AG04449 (cell line): ENCODE data around the gene HEPACAM2.

Experiments used
- CTCF ChIA-PET: fragments of 350-600 bp; formaldehyde crosslinking; extraction: SDS; loops from one replicate; lab custom pipeline; 2021; ENCODE audit warnings: antibody characterized with exemption; lab: Yijun Ruan, JAX
- POLR2A ChIA-PET: fragments of 400-600, 350-600 bp; formaldehyde crosslinking; extraction: SDS; loops from one replicate; lab custom pipeline; 2020; ENCODE audit warnings: antibody characterized with exemption, inconsistent platforms; lab: Yijun Ruan, JAX
- DNase-seq: peaks from one replicate; pipeline ENCODE4 v3.0.0-alpha.2; 2010; ENCODE audit warnings: low read depth, low spot score
- H3K4me3 ChIP-seq: 2 replicates; pipeline ENCODE4 v1.5.1; 2011; ENCODE audit warnings: low read depth, mild to moderate bottlenecking, control low read depth, low read length
- CTCF ChIP-seq: IDR thresholded peaks from one replicate; pipeline ENCODE4 v1.5.1; 2011; ENCODE audit warnings: mild to moderate bottlenecking, moderate library complexity, low read length, control low read depth, inconsistent platforms; ENCODE audit not compliant: insufficient read depth; ENCODE audit errors: missing control alignments

The HEPACAM2 gene

GRCh38 chr7:93245525-93246432 lies 19.5 kb upstream of the HEPACAM2 start:
- DNase-seq, result no peak
- CTCF ChIA-PET, result interaction anchor here (0.6 to 14.9 kb wide), 34 partner anchors 9 to 1000 kb away, joined by 3 to 265 read pairs (median 4); partner anchors contain the start of gene VPS50
- no peak overlapping the region for H3K4me3 ChIP-seq
- POLR2A ChIA-PET, result no interaction called here
- TF ChIP-seq CTCF, result peak; percentile 15

DNA sequence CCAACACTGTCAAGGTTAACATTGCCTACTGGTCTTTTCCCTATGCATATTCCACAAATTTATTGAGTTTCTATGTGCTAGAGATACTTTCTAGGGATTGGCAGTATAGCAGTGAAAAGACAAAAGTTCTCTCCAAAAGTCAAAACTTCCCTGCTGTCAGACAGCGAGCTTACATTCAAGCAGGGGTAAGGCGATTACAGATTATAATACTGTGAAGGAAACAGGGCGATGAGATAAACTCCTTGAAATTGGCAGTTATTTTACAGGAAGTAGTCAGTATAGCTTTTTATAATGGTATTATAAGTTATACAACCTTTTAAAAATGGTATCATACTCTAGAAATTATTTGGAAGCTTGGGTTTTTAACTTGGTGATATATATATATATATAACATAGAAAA lies 15.8 kb upstream of the HEPACAM2 start:
- ChIA-PET CTCF (interaction anchor here (1.7 to 14.9 kb wide), 3 partner anchors 14 to 308 kb away, joined by 9 to 265 read pairs (median 22); no protein-coding TSS in a partner anchor), POLR2A (no interaction called here)
- DNase-seq, result no peak
- no peak overlapping the region for H3K4me3 ChIP-seq
- no peak for TF ChIP-seq CTCF

DNA sequence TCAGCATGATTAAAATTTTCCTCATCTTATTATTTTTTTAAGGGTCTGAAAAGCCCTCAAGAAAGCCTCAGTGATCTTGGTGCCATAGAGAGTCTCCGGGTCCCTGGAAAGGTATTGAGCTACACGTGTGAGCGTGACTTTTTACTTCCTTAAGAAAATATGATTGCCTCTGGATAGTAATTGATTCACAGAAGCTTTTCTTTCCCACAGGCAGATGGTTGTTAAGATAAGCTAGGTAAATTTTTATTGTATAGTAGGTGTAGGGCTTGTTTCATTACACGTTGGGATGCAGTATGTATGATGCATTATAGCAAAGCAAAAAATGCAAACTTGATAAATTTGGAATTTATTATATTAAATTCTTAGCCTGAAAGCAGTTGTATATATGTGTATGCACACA lies 13.6 kb upstream of the HEPACAM2 start:
- ChIA-PET POLR2A (no interaction called here), CTCF (interaction anchor here (1.4 to 14.9 kb wide), 3 partner anchors 11 to 310 kb away, joined by 4 to 265 read pairs (median 22); no protein-coding TSS in a partner anchor)

GRCh38 chr7:93238748-93239147 lies 12.5 kb upstream of the HEPACAM2 start:
- POLR2A ChIA-PET, result no interaction called here
- CTCF ChIA-PET, result interaction anchor here (1.4 to 14.9 kb wide), 2 partner anchors 136 to 311 kb away, joined by 4 to 265 read pairs; no protein-coding TSS in a partner anchor
- DNase-seq, result no peak
- no peak for TF ChIP-seq CTCF
- no peak overlapping the region for H3K4me3 ChIP-seq

More for the DNA sequence above, 13.6 kb upstream of the HEPACAM2 start:
- TF ChIP-seq CTCF, result no peak
- H3K4me3 ChIP-seq, result no peak overlapping the region
- DNase-seq, result no peak

GRCh38 chr7:93238131-93238530 lies 11.9 kb upstream of the HEPACAM2 start:
- ChIA-PET POLR2A (no interaction called here), CTCF (no interaction called here)
- DNase-seq, result no peak
- no peak overlapping the region for H3K4me3 ChIP-seq
- no peak for TF ChIP-seq CTCF

- TF ChIP-seq CTCF, result no peak
- no peak overlapping the region for H3K4me3 ChIP-seq
- no peak for DNase-seq
- CTCF ChIA-PET, result interaction anchor here (2.5 kb wide), 1 partner anchor 10 kb away, joined by 13 read pairs; no protein-coding TSS in a partner anchor
- POLR2A ChIA-PET, result interaction anchor here (0.6 kb wide), 1 partner anchor 394 kb away, joined by 3 read pairs; no protein-coding TSS in a partner anchor
Observed at GRCh38 chr7:93235541-93235940, 9.3 kb upstream of the HEPACAM2 start.
